AG10803 (cell line): ENCODE data around the gene FBXO3.

Source experiments
- DNase-seq: peaks from one replicate; pipeline ENCODE4 v3.0.0; 2010; ENCODE audit warnings: low read depth
- H3K4me3 ChIP-seq: 2 replicates; pipeline ENCODE4 v1.5.1; 2011; ENCODE audit warnings: mild to moderate bottlenecking, low read length, control low read depth
- TF ChIP-seq, protein P1 (sequence below): conservative IDR thresholded peaks from 2 replicates; pipeline ENCODE4 v1.5.1; 2011; ENCODE audit warnings: mild to moderate bottlenecking, low read length, control low read depth, inconsistent platforms

Gene FBXO3

GRCh38 chr11:33706966-33707365, 67.4 kb downstream of the FBXO3 start:
- no peak for DNase-seq
- TF ChIP-seq, protein P1, sequence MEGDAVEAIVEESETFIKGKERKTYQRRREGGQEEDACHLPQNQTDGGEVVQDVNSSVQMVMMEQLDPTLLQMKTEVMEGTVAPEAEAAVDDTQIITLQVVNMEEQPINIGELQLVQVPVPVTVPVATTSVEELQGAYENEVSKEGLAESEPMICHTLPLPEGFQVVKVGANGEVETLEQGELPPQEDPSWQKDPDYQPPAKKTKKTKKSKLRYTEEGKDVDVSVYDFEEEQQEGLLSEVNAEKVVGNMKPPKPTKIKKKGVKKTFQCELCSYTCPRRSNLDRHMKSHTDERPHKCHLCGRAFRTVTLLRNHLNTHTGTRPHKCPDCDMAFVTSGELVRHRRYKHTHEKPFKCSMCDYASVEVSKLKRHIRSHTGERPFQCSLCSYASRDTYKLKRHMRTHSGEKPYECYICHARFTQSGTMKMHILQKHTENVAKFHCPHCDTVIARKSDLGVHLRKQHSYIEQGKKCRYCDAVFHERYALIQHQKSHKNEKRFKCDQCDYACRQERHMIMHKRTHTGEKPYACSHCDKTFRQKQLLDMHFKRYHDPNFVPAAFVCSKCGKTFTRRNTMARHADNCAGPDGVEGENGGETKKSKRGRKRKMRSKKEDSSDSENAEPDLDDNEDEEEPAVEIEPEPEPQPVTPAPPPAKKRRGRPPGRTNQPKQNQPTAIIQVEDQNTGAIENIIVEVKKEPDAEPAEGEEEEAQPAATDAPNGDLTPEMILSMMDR: no peak
- H3K4me3 ChIP-seq: no peak overlapping the region

- H3K4me3 ChIP-seq: no peak overlapping the region
- DNase-seq: no peak
- TF ChIP-seq, protein P1: no peak
Observed at GRCh38 chr11:33706546-33706945, 67.8 kb downstream of the FBXO3 start.

GRCh38 chr11:33704240-33705002, 69.9 kb downstream of the FBXO3 start:
- H3K4me3 ChIP-seq: no peak overlapping the region
- TF ChIP-seq, protein P1: no peak; the same call in 1 of the 2 replicates
- DNase-seq: no peak

- H3K4me3 ChIP-seq: no peak overlapping the region
- TF ChIP-seq, protein P1: no peak
- DNase-seq: peak; percentile 40
Observed at GRCh38 chr11:33703788-33704187, 70.5 kb downstream of the FBXO3 start.

DNA sequence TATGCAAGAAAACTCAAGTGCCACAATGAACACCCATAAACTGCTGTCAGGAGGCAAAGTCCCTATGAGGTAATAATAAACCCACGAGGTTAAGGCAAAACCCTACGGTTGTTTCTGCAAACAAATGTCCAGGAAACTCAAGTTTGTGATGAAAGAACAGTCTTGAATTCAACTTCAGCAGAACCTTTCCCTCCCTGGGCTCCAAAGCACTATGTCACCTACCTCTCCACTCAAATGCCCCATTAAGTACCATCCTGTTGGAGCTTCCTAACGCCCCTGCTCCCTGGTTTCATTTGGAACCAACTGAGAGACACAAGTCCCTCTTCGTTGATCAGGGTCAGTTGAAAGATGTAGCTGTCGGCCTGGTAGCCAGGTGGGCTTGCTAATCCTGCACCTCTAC, 71.1 kb downstream of the FBXO3 start:
- no peak overlapping the region for H3K4me3 ChIP-seq
- TF ChIP-seq, protein P1: no peak
- DNase-seq: no peak

- TF ChIP-seq, protein P1: no peak
- peak; percentile 81 for DNase-seq
- H3K4me3 ChIP-seq: peak overlapping the region; percentile 59
Observed at GRCh38 chr11:33701302-33702230, 72.8 kb downstream of the FBXO3 start.
